Gastrocnemius medialis (tissue), 4 donors: ENCODE data around the gene DSP.

Experiments
- POLR2A ChIP-seq, 2 donors: fragments of 450-650 bp; IDR thresholded peaks; one replicate each; pipeline ENCODE4 v1.6.1; 2017; ENCODE audit warnings: antibody characterized with exemption in 2 of 2, mild to moderate bottlenecking in 2 of 2, moderate library complexity in 2 of 2
- TF ChIP-seq, protein P1 (sequence below), 5 experiments: fragments of 450-650 bp in 3 of 5; fragments of 200-600 bp in 2 of 5; sonication (generic) in 2 of 5; IDR thresholded peaks in 4 of 5; conservative IDR thresholded peaks in 1 of 5; 1 replicate in 4 of 5; 2 replicates in 1 of 5; pipeline ENCODE4 v1.5.1; 2016 to 2019; ENCODE audit warnings: antibody characterized with exemption in 5 of 5, mild to moderate bottlenecking in 3 of 5, moderate library complexity in 3 of 5

DNA sequence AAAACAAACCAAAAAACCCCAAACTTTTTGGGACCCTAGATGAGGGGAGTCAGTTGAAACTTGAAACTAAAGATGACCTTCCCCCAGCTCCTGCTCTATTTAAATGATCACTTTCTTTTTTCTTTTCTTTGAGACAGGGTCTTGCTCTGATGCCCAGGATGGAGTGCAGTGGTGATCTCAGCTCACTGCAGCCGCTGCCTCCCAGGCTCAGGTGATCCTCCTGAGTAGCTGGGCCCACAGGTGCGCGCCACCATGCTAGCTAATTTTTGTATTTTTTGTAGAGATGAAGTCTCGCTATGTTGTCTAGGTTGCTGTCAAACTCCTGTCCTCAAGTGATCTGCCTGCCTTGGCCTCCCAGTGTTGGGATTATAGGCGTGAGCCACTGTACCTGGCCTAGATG lies 7.3 kb upstream of the DSP start:
- TF ChIP-seq POLR2A (IDR thresholded peaks at IDR 0.05): no peak
- TF ChIP-seq, protein P1, sequence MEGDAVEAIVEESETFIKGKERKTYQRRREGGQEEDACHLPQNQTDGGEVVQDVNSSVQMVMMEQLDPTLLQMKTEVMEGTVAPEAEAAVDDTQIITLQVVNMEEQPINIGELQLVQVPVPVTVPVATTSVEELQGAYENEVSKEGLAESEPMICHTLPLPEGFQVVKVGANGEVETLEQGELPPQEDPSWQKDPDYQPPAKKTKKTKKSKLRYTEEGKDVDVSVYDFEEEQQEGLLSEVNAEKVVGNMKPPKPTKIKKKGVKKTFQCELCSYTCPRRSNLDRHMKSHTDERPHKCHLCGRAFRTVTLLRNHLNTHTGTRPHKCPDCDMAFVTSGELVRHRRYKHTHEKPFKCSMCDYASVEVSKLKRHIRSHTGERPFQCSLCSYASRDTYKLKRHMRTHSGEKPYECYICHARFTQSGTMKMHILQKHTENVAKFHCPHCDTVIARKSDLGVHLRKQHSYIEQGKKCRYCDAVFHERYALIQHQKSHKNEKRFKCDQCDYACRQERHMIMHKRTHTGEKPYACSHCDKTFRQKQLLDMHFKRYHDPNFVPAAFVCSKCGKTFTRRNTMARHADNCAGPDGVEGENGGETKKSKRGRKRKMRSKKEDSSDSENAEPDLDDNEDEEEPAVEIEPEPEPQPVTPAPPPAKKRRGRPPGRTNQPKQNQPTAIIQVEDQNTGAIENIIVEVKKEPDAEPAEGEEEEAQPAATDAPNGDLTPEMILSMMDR (IDR thresholded peaks at IDR 0.05 in 4 of 5, conservative IDR thresholded peaks at IDR 0.05 in 1 of 5): no peak
